Erythroblast (primary cell): ENCODE data around the gene BARHL1.

Source experiments
- GATA1 ChIP-seq: IDR thresholded peaks from 2 replicates; pipeline ENCODE4 v1.6.1; 2011; ENCODE audit warnings: low read depth, mild to moderate bottlenecking, control low read depth, low read length, moderate library complexity
- POLR2A ChIP-seq: IDR thresholded peaks from 2 replicates; pipeline ENCODE4 v1.6.1; 2011; ENCODE audit warnings: mild to moderate bottlenecking, low read length

DNA sequence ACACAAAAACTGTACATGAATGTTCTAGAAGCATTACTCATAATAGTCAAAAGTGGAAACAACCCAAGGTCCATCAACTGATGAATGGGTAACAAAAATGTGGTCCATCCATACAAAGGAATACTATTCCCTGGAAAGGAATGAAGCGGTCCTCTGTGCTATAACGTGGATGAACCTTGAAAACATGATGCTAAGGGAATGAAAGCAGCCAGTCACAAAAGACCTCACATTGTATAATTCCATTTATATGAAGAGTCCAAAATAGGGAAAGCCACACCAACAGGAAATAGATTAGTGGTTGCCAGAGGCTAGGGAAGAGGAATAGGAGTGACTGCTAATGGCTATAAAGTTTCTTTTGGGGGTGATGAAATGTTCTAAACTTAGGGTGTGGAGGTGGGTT is 22.7 kb upstream of the BARHL1 start:
- no peak for TF ChIP-seq POLR2A
- TF ChIP-seq GATA1: no peak
